IMR-90 (cell line): ENCODE results near the gene NIPSNAP2. TPM values are rescaled to one million over a fixed set of nuclear protein-coding genes. Genes with fewer than 3 reads are reported as not detected.
"Not testable (repeated sequence)": the region's sequence is repeated elsewhere in the genome, so short reads cannot be mapped to it uniquely, and the experiment has no call there.

Experiments used
- ATAC-seq: fragments of 200-7000 bp; cut with Tn5 transposase; 2 replicates; pipeline ENCODE4 v1.9.1; 2020; ENCODE audit warnings: low read depth, mild to moderate bottlenecking, moderate library complexity
- BruUV-seq: library from RNA; stranded (reverse); fragments of 400-500 nt; replicated peaks from 2 replicates; lab custom pipeline; 2021; lab: Mats Ljungman, UMichigan
- CTCF ChIA-PET: fragments of 300-600 bp; formaldehyde crosslinking; extraction: SDS; loops from one replicate; lab custom pipeline; 2021; ENCODE audit warnings: antibody characterized with exemption; lab: Yijun Ruan, JAX
- POLR2A ChIA-PET: fragments of 300-600 bp; sonication (Branson Sonifier 250); formaldehyde crosslinking; loops from one replicate; lab custom pipeline; 2022; ENCODE audit warnings: antibody characterized with exemption; ENCODE audit not compliant: unreplicated experiment; lab: Charles Lee
- DNase-seq: peaks from one replicate; pipeline ENCODE4 v3.0.0; 2013
- H2AFZ ChIP-seq: replicated peaks from 2 replicates; pipeline ENCODE3; 2013; ENCODE audit warnings: low read length, mild to moderate bottlenecking; ENCODE audit not compliant: poor library complexity
- H2AK5ac ChIP-seq: 2 replicates; pipeline ENCODE4 v1.6.1; 2013; ENCODE audit warnings: low read depth, low read length, inconsistent platforms
- H2AK9ac ChIP-seq: replicated peaks from 2 replicates; pipeline ENCODE3; 2013; ENCODE audit warnings: mild to moderate bottlenecking, low read depth, low read length, moderate library complexity; ENCODE audit not compliant: poor library complexity
- H2BK120ac ChIP-seq: 2 replicates; pipeline ENCODE4 v1.6.1; 2013; ENCODE audit warnings: low read depth, low read length, inconsistent platforms
- H2BK15ac ChIP-seq: 3 replicates; pipeline ENCODE4 v1.6.1; 2013; ENCODE audit warnings: low read depth, low read length, inconsistent platforms
- H2BK20ac ChIP-seq: 2 replicates; pipeline ENCODE4 v1.6.1; 2013; ENCODE audit warnings: low read depth, mild to moderate bottlenecking, inconsistent platforms, low read length, moderate library complexity
- H2BK5ac ChIP-seq: 2 replicates; pipeline ENCODE4 v1.6.1; 2013; ENCODE audit warnings: mild to moderate bottlenecking, low read depth, low read length, inconsistent platforms; ENCODE audit not compliant: poor library complexity, severe bottlenecking
- H3K14ac ChIP-seq: replicated peaks from 2 replicates; pipeline ENCODE4 v1.6.1; 2013; ENCODE audit warnings: low read depth, low read length, inconsistent platforms
- H3K18ac ChIP-seq: 2 replicates; pipeline ENCODE4 v1.6.1; 2013; ENCODE audit warnings: low read depth, low read length, control low read depth
- H3K23ac ChIP-seq: 2 replicates; pipeline ENCODE4 v1.6.1; 2013; ENCODE audit warnings: low read depth, low read length, inconsistent platforms
- H3K27ac ChIP-seq: 2 replicates; pipeline ENCODE4 v1.5.1; 2013; ENCODE audit warnings: mild to moderate bottlenecking, control low read depth, low read length; ENCODE audit not compliant: insufficient read depth
- H3K27me3 ChIP-seq: 2 replicates; pipeline ENCODE4 v1.6.1; 2013; ENCODE audit warnings: low read length; ENCODE audit not compliant: control insufficient read depth, insufficient read depth
- H3K36me3 ChIP-seq: 2 replicates; pipeline ENCODE4 v1.6.1; 2013; ENCODE audit warnings: low read length, mixed read lengths; ENCODE audit not compliant: control insufficient read depth, insufficient read depth
- H3K4ac ChIP-seq: 2 replicates; pipeline ENCODE4 v1.6.1; 2013; ENCODE audit warnings: low read depth, low read length, inconsistent platforms
- H3K4me1 ChIP-seq: 2 replicates; pipeline ENCODE4 v1.6.1; 2013; ENCODE audit warnings: low read length, mixed read lengths; ENCODE audit not compliant: control insufficient read depth, insufficient read depth
- H3K4me2 ChIP-seq: 2 replicates; pipeline ENCODE4 v1.6.1; 2013; ENCODE audit warnings: low read depth, mild to moderate bottlenecking, control low read depth, low read length, moderate library complexity
- H3K4me3 ChIP-seq: 2 replicates; pipeline ENCODE4 v1.5.1; 2013; ENCODE audit warnings: low read depth, mild to moderate bottlenecking, control low read depth, low read length, moderate library complexity; ENCODE audit not compliant: insufficient read depth
- H3K56ac ChIP-seq: 2 replicates; pipeline ENCODE4 v1.6.1; 2013; ENCODE audit warnings: low read length, inconsistent platforms; ENCODE audit not compliant: insufficient read depth; ENCODE audit errors: extremely low read depth
- H3K79me1 ChIP-seq, 2 experiments: 2 replicates each; pipeline ENCODE4 v1.6.1; 2013; ENCODE audit warnings: low read length in 2 of 2, inconsistent platforms in 1 of 2, low read depth in 1 of 2
- H3K9ac ChIP-seq: 2 replicates; pipeline ENCODE4 v1.6.1; 2013; ENCODE audit warnings: low read depth, low read length, control low read depth
- H3K9me1 ChIP-seq: 2 replicates; pipeline ENCODE4 v1.6.1; 2013; ENCODE audit warnings: low read length, inconsistent platforms; ENCODE audit not compliant: insufficient read depth
- H3K9me3 ChIP-seq: 2 replicates; pipeline ENCODE4 v1.6.1; 2013; ENCODE audit warnings: low read length; ENCODE audit not compliant: control insufficient read depth, insufficient read depth
- H4K20me1 ChIP-seq: 2 replicates; pipeline ENCODE4 v1.6.1; 2013; ENCODE audit warnings: low read length, inconsistent platforms; ENCODE audit not compliant: insufficient read depth
- H4K5ac ChIP-seq: 2 replicates; pipeline ENCODE4 v1.6.1; 2013; ENCODE audit warnings: mild to moderate bottlenecking, low read depth, low read length, control low read depth
- H4K8ac ChIP-seq, 2 experiments: 2 replicates each; pipeline ENCODE4 v1.6.1; 2013; ENCODE audit warnings: low read depth in 2 of 2, low read length in 2 of 2, control low read depth in 1 of 2, inconsistent platforms in 1 of 2
- H4K91ac ChIP-seq: 2 replicates; pipeline ENCODE4 v1.6.1; 2013; ENCODE audit warnings: low read depth, low read length, inconsistent platforms; ENCODE audit not compliant: insufficient read depth
- WGBS, 2 experiments: methylation state at CpG; one replicate each; pipeline versions ENCODE4 v1.1.5 to v1.1.7; 2013; ENCODE audit warnings: missing lambda C conversion rate in 2 of 2; ENCODE audit not compliant: insufficient read length in 1 of 2; ENCODE audit errors: extremely low coverage in 2 of 2; 5-methylcytosine and 5-hydroxymethylcytosine counted together
- dilution Hi-C: fragments of 300-500 bp; cut with HindIII; formaldehyde crosslinking; loops from one replicate; pipeline ENCODE4 v1.14.3; 2018; ENCODE audit warnings: low sequenced_read_pairs; ENCODE audit not compliant: unreplicated experiment
- in situ Hi-C: fragments of 300-500 bp; cut with MboI; formaldehyde crosslinking; loops from 3 replicates; pipeline ENCODE4 v1.14.3; 2019; ENCODE audit warnings: low sequenced_read_pairs, inconsistent platforms, mixed read lengths
- intact Hi-C: fragments of 100-400 bp; cut with micrococcal nuclease; formaldehyde crosslinking; loops from 2 replicates; pipeline ENCODE4 v1.10.0; 2022
- polyA plus RNA-seq, 3 experiments: library from polyadenylated mRNA; depleted of rRNA; stranded (reverse); fragments of >200 nt; gene quantifications; 2 replicates each; pipeline ENCODE4 v1.2.3, GENCODE V29; 2012; ENCODE audit warnings: low replicate concordance in 1 of 3
- total RNA-seq: library from RNA; depleted of rRNA; stranded (reverse); fragments of >200 nt; gene quantifications from 2 replicates; pipeline ENCODE4 v1.2.3, GENCODE V29; 2012

The NIPSNAP2 gene
- total and polyA plus RNA-seq, 2 of the 4 experiments (the other 2 are of a cell fraction), result 33.7 to 42.8 TPM

- POLR2A ChIA-PET, result interaction anchor here (0.6 kb wide), 1 partner anchor 9 kb away, joined by 3 read pairs; no protein-coding TSS in a partner anchor
- dilution Hi-C loops, result not testable (repeated sequence)
- WGBS, 2 experiments, result no CpG with 5 or more reads among the region's 3 CpGs
These were observed 52.6 kb downstream of the NIPSNAP2 start for GRCh38 chr7:56017015-56017414.

More at GRCh38 chr7:56017015-56017414, 52.6 kb downstream of the NIPSNAP2 start:
- H4K8ac ChIP-seq, H4K91ac ChIP-seq, H2AK5ac ChIP-seq, H3K27ac ChIP-seq, H3K4me2 ChIP-seq, H3K79me1 ChIP-seq, H2BK5ac ChIP-seq, intact Hi-C loops, H4K20me1 ChIP-seq, H3K9me1 ChIP-seq, H3K18ac ChIP-seq, H3K56ac ChIP-seq, H3K4me1 ChIP-seq, H3K9ac ChIP-seq, H2BK120ac ChIP-seq, DNase-seq, H3K4me3 ChIP-seq, H3K23ac ChIP-seq, H3K4ac ChIP-seq, H3K9me3 ChIP-seq, H3K14ac ChIP-seq, H4K5ac ChIP-seq, BruUV-seq, H2AFZ ChIP-seq, ATAC-seq, H2BK15ac ChIP-seq, in situ Hi-C loops, H2BK20ac ChIP-seq, H2AK9ac ChIP-seq, H3K27me3 ChIP-seq: not testable (repeated sequence)
- CTCF ChIA-PET, result interaction anchor here (1.0 kb wide), 1 partner anchor 53 kb away, joined by 5 read pairs; the partner anchor contains the start of gene NIPSNAP2
- H3K36me3 ChIP-seq, result peaks cover 39% of the 10 kb centered on the region
